ENCODE measurements around the gene MICOS13. TPM values are rescaled to one million over a fixed set of nuclear protein-coding genes. Genes with fewer than 3 reads are reported as not detected.

Gene MICOS13
- total and polyA plus RNA-seq, 12 donors, result 122 to 658 (median 139) TPM

GRCh38 chr19:5714816-5715215 is 34.5 kb upstream of the MICOS13 start:
- peaks cover 0 to 52% (median 35%) of the 10 kb centered on the region in 9 donors for H3K36me3 ChIP-seq
- peaks cover 0 to 40% (median 25%) of the 10 kb centered on the region in 9 donors for H3K4me1 ChIP-seq
- no peak for DNase-seq
- no peaks in the 10 kb centered on the region for H3K27me3 ChIP-seq
- intact Hi-C loops (cut with DNase I), result loop anchor here in 1 of 10 donors (2.0 kb wide), 1 partner anchor 24 kb away; the partner anchor contains the start of gene RPL36
- peak in 6 of 8 donors; percentile 16 to 76 (median 52) for ATAC-seq
- WGBS, 2 donors, result 64 to 74% methylated on average over 10 of the region's 10 CpGs
- no peak overlapping the region for H3K4me3 ChIP-seq
- no peak for TF ChIP-seq CTCF (IDR thresholded peaks at IDR 0.05)
- peak overlapping the region in 6 of 10 donors; percentile 5 to 55 (median 20) for H3K27ac ChIP-seq
- H3K9me3 ChIP-seq, result no peaks in the 10 kb centered on the region

- no peak for TF ChIP-seq CTCF (IDR thresholded peaks at IDR 0.05)
- peaks cover 0 to 68% (median 38%) of the 10 kb centered on the region in 9 donors for H3K36me3 ChIP-seq
- WGBS, 2 donors, result 93% methylated on average over 9 of the region's 9 CpGs
Observed at GRCh38 chr19:5713228-5713627, 32.9 kb upstream of the MICOS13 start.

GRCh38 chr19:5711713-5712161 is 31.4 kb upstream of the MICOS13 start:
- no peak overlapping the region for H3K27ac ChIP-seq
- H3K4me3 ChIP-seq, result no peak overlapping the region
- H3K36me3 ChIP-seq, result peaks cover 0 to 81% (median 51%) of the 10 kb centered on the region in 9 donors
- intact Hi-C loops (cut with DNase I), result no loop called here
- DNase-seq (no peak), ATAC-seq (no peak)
- H3K27me3 ChIP-seq, result no peaks in the 10 kb centered on the region
- H3K4me1 ChIP-seq, result peaks cover 0 to 17% (median 3%) of the 10 kb centered on the region in 9 donors
- no peak for TF ChIP-seq CTCF (IDR thresholded peaks at IDR 0.05)
- 86 to 91% methylated on average over 24 to 25 of the region's 25 CpGs for WGBS, 2 donors
- H3K9me3 ChIP-seq, result no peaks in the 10 kb centered on the region

More at GRCh38 chr19:5713228-5713627, 32.9 kb upstream of the MICOS13 start:
- peaks cover 0 to 28% (median 11%) of the 10 kb centered on the region in 9 donors for H3K4me1 ChIP-seq
- H3K4me3 ChIP-seq, result no peak overlapping the region
- DNase-seq (no peak), ATAC-seq (no peak)
- no peaks in the 10 kb centered on the region for H3K27me3 ChIP-seq
- intact Hi-C loops (cut with DNase I), result no loop called here
- no peaks in the 10 kb centered on the region for H3K9me3 ChIP-seq
- no peak overlapping the region for H3K27ac ChIP-seq

GRCh38 chr19:5711025-5711424 is 30.7 kb upstream of the MICOS13 start:
- Histone ChIP-seq H3K36me3 (peaks cover 0 to 88% (median 58%) of the 10 kb centered on the region in 9 donors), H3K27ac (no peak overlapping the region), H3K4me1 (peaks cover 0 to 13% (median 3%) of the 10 kb centered on the region in 9 donors), H3K9me3 (no peaks in the 10 kb centered on the region), H3K27me3 (no peaks in the 10 kb centered on the region), H3K4me3 (no peak overlapping the region)
- ATAC-seq, result no peak
- DNase-seq, result no peak
- WGBS, 2 donors, result 94 to 96% methylated on average over 8 of the region's 8 CpGs
- no peak for TF ChIP-seq CTCF (IDR thresholded peaks at IDR 0.05)
- intact Hi-C loops (cut with DNase I), result no loop called here
